SJSA1 (cell line): ENCODE data around the gene PPP1R26. TPM values are rescaled to one million over a fixed set of nuclear protein-coding genes. Genes with fewer than 3 reads are reported as not detected.
"Not testable (repeated sequence)": the region's sequence is repeated elsewhere in the genome, so short reads cannot be mapped to it uniquely, and the experiment has no call there.

Experiments used
- DNase-seq, 2 experiments: peaks; one replicate each; pipeline ENCODE4 v3.0.0-alpha.2; 2015 to 2020; ENCODE audit warnings: low spot score in 2 of 2, low read depth in 1 of 2
- H3K27ac ChIP-seq: fragments of 250-450 bp; sonication (Bioruptor Pico); 2 replicates; pipeline ENCODE4 v1.5.1; 2020; ENCODE audit warnings: mild to moderate bottlenecking, moderate library complexity
- H3K27me3 ChIP-seq: fragments of 250-450 bp; sonication (Bioruptor Pico); replicated peaks from 2 replicates; pipeline ENCODE4 v1.5.1; 2020; ENCODE audit warnings: mild to moderate bottlenecking, moderate library complexity
- H3K36me3 ChIP-seq: fragments of 250-450 bp; sonication (Bioruptor Pico); 2 replicates; pipeline ENCODE4 v1.5.1; 2020; ENCODE audit warnings: mild to moderate bottlenecking
- H3K4me1 ChIP-seq: fragments of 250-450 bp; sonication (Bioruptor Pico); replicated peaks from 2 replicates; pipeline ENCODE4 v1.6.1; 2021; ENCODE audit warnings: mild to moderate bottlenecking
- H3K4me3 ChIP-seq: fragments of 250-450 bp; sonication (Bioruptor Pico); 2 replicates; pipeline ENCODE4 v1.5.1; 2020; ENCODE audit warnings: mild to moderate bottlenecking
- H3K9me3 ChIP-seq: fragments of 250-450 bp; sonication (Bioruptor Pico); replicated peaks from 2 replicates; pipeline ENCODE4 v1.5.1; 2020; ENCODE audit warnings: mild to moderate bottlenecking
- total RNA-seq: library from RNA; depleted of rRNA; stranded (reverse); fragments of >200 nt; shearing (Covaris generic); gene quantifications from 2 replicates; pipeline ENCODE4 v1.2.3, GENCODE V29; 2014; rRNA removed

The PPP1R26 gene
- total RNA-seq, 1 experiment from 2014 or later = 16.8 TPM

DNA sequence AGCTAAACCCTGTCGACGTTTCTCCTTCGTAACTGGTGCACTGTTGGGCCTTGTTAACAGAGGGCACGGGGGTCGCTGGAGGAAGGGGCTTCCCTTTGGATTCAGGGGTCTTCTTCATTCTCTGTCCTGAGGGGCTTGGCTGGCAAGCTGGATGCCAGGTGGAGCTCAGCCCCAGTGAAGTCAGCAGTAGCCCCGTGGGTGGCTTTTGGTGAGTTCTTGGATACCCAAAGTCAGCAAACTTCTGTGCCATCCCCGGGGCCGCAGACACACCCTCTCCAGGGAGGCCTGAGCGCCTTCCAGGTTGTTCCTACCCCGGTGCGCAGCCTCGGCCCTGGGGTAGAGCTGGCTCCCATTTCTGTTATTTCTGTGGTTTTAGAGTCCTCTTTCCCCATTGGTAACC lies 54.1 kb downstream of the PPP1R26 start:
- no peak overlapping the region for H3K27ac ChIP-seq
- no peak for DNase-seq
- no peaks in the 10 kb centered on the region for H3K27me3 ChIP-seq
- H3K4me1 ChIP-seq = no peaks in the 10 kb centered on the region
- H3K4me3 ChIP-seq = no peak overlapping the region
- no peaks in the 10 kb centered on the region for H3K9me3 ChIP-seq
- no peaks in the 10 kb centered on the region for H3K36me3 ChIP-seq

DNA sequence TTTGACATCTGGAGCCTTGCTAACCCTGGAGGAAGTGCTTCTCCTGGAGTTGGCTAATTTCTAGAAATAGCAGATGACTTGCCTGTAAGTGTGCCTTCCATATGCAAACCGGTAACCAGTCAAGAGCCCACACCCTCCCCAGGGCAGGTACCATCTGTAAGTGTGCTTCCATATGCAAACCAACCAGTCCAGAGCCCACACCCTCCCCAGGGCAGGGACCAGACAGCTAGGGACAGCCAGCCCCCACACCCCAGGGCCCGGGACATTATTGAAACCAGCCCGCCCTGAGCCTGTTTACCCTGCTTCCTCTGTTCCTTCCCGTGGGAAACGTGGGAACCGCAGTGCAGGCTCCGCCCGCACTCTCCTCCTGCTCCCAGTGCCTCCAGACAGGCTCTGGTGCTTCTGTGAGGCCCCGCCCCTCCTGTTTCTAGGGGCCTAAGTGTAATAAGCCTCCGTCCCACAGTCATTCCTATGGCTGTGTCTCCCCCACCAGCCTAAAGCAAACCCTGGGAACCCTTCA lies 54.7 kb downstream of the PPP1R26 start:
- not testable (repeated sequence) for H3K36me3 ChIP-seq, H3K4me1 ChIP-seq, H3K4me3 ChIP-seq, H3K27me3 ChIP-seq, DNase-seq, H3K9me3 ChIP-seq, H3K27ac ChIP-seq

DNA sequence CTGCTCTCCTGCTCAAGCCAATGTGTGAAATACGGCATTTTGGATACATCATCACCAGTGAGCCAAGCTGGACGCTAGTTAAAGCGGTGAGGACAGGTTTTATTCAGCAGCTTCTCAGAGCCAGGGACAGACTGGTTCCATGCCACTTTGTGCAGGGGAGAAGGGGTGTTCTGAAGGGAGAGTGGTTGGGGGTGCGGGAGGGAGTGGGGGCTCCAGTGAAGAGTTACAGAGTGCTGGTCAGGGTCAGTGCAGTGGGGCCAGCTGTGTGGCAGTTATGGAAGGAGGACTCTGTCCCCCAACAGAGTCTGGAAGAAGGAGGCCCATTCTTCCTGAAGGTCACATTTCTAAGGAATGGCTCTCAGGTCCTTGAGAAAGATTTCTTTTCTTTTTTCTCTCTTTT lies 55.2 kb downstream of the PPP1R26 start:
- H3K27ac ChIP-seq, H3K4me1 ChIP-seq, H3K9me3 ChIP-seq, H3K4me3 ChIP-seq, H3K27me3 ChIP-seq, H3K36me3 ChIP-seq: not testable (repeated sequence)
- DNase-seq = peak in 1 of 2 experiments; percentile 28

DNA sequence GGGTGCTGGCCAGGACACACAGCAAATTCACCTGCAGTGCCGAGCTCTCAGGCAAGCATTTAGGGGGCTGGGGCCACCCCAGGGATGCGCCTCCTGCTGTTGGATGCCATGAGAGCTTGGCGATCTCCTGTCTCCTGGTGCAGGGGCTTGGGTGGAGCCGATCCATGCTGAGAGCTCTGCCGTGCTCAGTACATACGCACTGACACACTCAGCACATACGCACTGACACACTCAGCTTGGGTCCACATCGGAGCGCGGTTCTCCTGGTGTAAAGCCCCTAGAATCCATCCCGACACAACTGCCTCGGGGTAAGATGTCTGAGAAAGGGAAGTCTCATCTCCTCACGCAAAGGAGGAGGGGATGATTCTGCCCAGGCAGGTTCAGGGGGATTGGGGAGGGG lies 56.0 kb downstream of the PPP1R26 start:
- H3K4me1 ChIP-seq, H3K9me3 ChIP-seq, H3K4me3 ChIP-seq, H3K27ac ChIP-seq, H3K36me3 ChIP-seq, H3K27me3 ChIP-seq: not testable (repeated sequence)
- peak in 1 of 2 experiments; percentile 13 for DNase-seq

DNA sequence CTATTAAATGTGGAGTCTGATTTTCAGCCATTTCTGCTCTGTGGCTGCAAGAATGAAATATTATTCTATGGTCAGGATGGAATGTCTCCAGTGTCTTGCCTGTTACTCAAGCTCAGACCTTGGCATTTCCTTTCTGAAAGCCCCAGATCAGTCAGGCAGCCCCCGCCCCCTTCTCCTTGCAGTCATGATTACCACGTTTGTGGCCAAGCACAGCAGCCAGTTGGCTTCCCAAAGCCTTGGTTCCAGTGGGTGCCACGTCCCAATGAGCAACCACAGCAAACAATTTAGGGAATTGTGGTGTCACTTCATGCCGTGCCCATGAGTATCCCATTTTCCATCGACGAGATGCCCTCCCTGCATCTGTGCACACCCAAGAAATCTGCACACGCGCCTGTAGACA lies 56.6 kb downstream of the PPP1R26 start:
- Histone ChIP-seq H3K9me3 (no peaks in the 10 kb centered on the region), H3K27ac (no peak overlapping the region), H3K4me1 (no peaks in the 10 kb centered on the region), H3K27me3 (no peaks in the 10 kb centered on the region), H3K36me3 (no peaks in the 10 kb centered on the region), H3K4me3 (no peak overlapping the region)
- no peak for DNase-seq

Other genes with a start within 250 kb of the PPP1R26 start
- gene MRPS2, start 20.9 kb downstream of the PPP1R26 start, total RNA-seq = 12.6 and 21.3 TPM in 2 replicates
- gene LCN1, start 41.7 kb downstream of the PPP1R26 start, total RNA-seq = not detected in 2 replicates
- not detected in 2 replicates for gene OBP2A, start 66.3 kb downstream of the PPP1R26 start, total RNA-seq
- not detected in 2 replicates for gene PAEP, start 82.0 kb downstream of the PPP1R26 start, total RNA-seq
- not detected in 2 replicates for gene GLT6D1, start 159.8 kb downstream of the PPP1R26 start, total RNA-seq
- gene LCN9, start 183.5 kb downstream of the PPP1R26 start, total RNA-seq = not detected in 2 replicates
- gene SOHLH1, start 219.7 kb downstream of the PPP1R26 start, total RNA-seq = not detected in 2 replicates
- not detected in 2 replicates for gene KCNT1, start 222.4 kb downstream of the PPP1R26 start, total RNA-seq